ENCODE results near the gene TRPC4AP. TPM values are rescaled to one million over a fixed set of nuclear protein-coding genes. Genes with fewer than 3 reads are reported as not detected.

The TRPC4AP gene
- 10 to 100 TPM; 32.4 to 39.2 TPM for total RNA-seq

- Histone ChIP-seq H3K36me3 (peaks cover 6% of the 10 kb centered on the region), H3K4me3 (peak within 1 kb of the TSS; percentile 86 to 98), H3K27ac (peak within 1 kb of the TSS; percentile 97 to 98), H3K27me3 (no peaks in the 10 kb centered on the region), H3K4me1 (peaks cover 0 to 43% of the 10 kb centered on the region in 2 donors), H3K9me3 (no peaks in the 10 kb centered on the region)
- TF ChIP-seq CTCF (IDR thresholded peaks at IDR 0.05) = peak; percentile 98 to 99
- DNase-seq (ENCODE audit: low spot score) = peak; percentile 90
These were observed at the start of gene TRPC4AP for GRCh38 chr20:35092524-35093266. TSS of gene TRPC4AP (minus strand) at chr20:35092807. CDS start at chr20:35092781, 26 bp downstream.

GRCh38 chr20:35135867-35136586 lies 43.4 kb upstream of the TRPC4AP start:
- Histone ChIP-seq H3K4me3 (no peak overlapping the region), H3K9me3 (no peaks in the 10 kb centered on the region), H3K4me1 (peaks cover 0 to 32% of the 10 kb centered on the region in 2 donors), H3K27me3 (no peaks in the 10 kb centered on the region), H3K27ac (peak overlapping the region; percentile 61 to 72), H3K36me3 (peaks cover 26% of the 10 kb centered on the region)
- peak; percentile 65 for DNase-seq (ENCODE audit: low spot score)
- no peak for TF ChIP-seq CTCF (IDR thresholded peaks at IDR 0.05)

GRCh38 chr20:35134880-35135279 lies 42.3 kb upstream of the TRPC4AP start:
- no peak for TF ChIP-seq CTCF (IDR thresholded peaks at IDR 0.05)
- Histone ChIP-seq H3K4me1 (peaks cover 0 to 32% of the 10 kb centered on the region in 2 donors), H3K27me3 (no peaks in the 10 kb centered on the region), H3K9me3 (no peaks in the 10 kb centered on the region), H3K27ac (peak overlapping the region; percentile 61 to 72), H3K36me3 (peaks cover 33% of the 10 kb centered on the region), H3K4me3 (no peak overlapping the region)
- DNase-seq (ENCODE audit: low spot score) = no peak

GRCh38 chr20:35134472-35134871 lies 41.9 kb upstream of the TRPC4AP start:
- no peaks in the 10 kb centered on the region for H3K9me3 ChIP-seq
- DNase-seq (ENCODE audit: low spot score) = peak; percentile 68
- H3K36me3 ChIP-seq = peaks cover 36% of the 10 kb centered on the region
- H3K27ac ChIP-seq = peak overlapping the region; percentile 61 to 72
- H3K4me3 ChIP-seq = no peak overlapping the region
- H3K4me1 ChIP-seq = peaks cover 0 to 32% of the 10 kb centered on the region in 2 donors
- H3K27me3 ChIP-seq = no peaks in the 10 kb centered on the region
- no peak for TF ChIP-seq CTCF (IDR thresholded peaks at IDR 0.05)

GRCh38 chr20:35133735-35134134 lies 41.1 kb upstream of the TRPC4AP start:
- H3K27ac ChIP-seq = peak overlapping the region; percentile 21 to 72
- no peak for DNase-seq (ENCODE audit: low spot score)
- no peaks in the 10 kb centered on the region for H3K27me3 ChIP-seq
- no peak for TF ChIP-seq CTCF (IDR thresholded peaks at IDR 0.05)
- peaks cover 0 to 32% of the 10 kb centered on the region in 2 donors for H3K4me1 ChIP-seq
- peaks cover 36% of the 10 kb centered on the region for H3K36me3 ChIP-seq
- no peak overlapping the region for H3K4me3 ChIP-seq
- no peaks in the 10 kb centered on the region for H3K9me3 ChIP-seq
